Endothelial cell of umbilical vein (primary cell): ENCODE data around the gene UBA6.

Experiments used
- CTCF ChIP-seq, 2 donors: IDR thresholded peaks; 1 replicate in 1 of 2; 2 replicates in 1 of 2; pipeline ENCODE4 v1.5.1; 2011; ENCODE audit warnings: low read length in 2 of 2, mild to moderate bottlenecking in 2 of 2, moderate library complexity in 2 of 2, control low read depth in 1 of 2, inconsistent platforms in 1 of 2, low read depth in 1 of 2; ENCODE audit not compliant: insufficient read depth in 1 of 2; ENCODE audit errors: extremely low read depth in 1 of 2
- EZH2 ChIP-seq: IDR thresholded peaks from 2 replicates; pipeline ENCODE4 v1.6.1; 2012; ENCODE audit warnings: borderline replicate concordance, low read depth, mild to moderate bottlenecking, moderate library complexity, low read length, inconsistent platforms; ENCODE audit not compliant: severe bottlenecking
- POLR2A ChIP-seq: IDR thresholded peaks from 2 replicates; pipeline ENCODE4 v1.6.1; 2012; ENCODE audit warnings: low read depth, mild to moderate bottlenecking, control low read depth, low read length

- TF ChIP-seq CTCF (IDR thresholded peaks at IDR 0.05; ENCODE audit: extremely low read depth in 1 of 2, insufficient read depth in 1 of 2, low read depth in 1 of 2, low read length in 2 of 2) = no peak
- no peak for TF ChIP-seq POLR2A
- no peak for TF ChIP-seq EZH2
Measured at GRCh38 chr4:67712000-67712625, 11.2 kb upstream of the UBA6 start.
